ENCODE results near the gene ESRRA.

Gene ESRRA
- 28.0 to 82.6 (median 38.4) reads per million in 3 experiments for total RNA-seq

DNA sequence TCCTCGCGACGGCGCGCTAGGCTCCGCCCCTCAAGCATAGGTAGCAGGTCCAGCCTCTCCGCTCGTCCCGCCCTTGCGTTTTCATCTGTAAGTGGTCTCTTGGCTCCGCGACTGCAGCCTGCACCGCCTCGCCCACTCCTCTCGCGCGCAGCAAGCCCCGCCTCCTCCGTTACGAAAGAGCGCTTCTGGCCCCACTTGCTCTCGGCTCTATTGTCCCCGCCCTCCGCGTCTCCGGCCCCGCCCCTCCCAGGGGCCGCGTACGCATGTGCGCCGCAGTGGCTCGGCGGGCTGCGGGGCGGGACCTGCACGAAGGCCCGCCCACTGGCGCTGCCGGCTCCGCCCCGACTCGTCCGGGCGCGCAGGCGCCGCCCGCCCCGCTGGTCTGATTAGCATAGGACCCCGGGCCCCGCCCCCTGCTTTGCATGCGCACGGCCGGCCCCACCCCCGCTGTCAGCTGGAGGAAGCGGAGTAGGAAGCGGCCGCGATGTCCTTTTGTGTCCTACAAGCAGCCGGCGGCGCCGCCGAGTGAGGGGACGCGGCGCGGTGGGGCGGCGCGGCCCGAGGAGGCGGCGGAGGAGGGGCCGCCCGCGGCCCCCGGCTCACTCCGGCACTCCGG is at the start of gene ESRRA:
Gene ESRRA, plus strand, starts transcription at position 450 of the 616 bp plus-strand sequence. CDS start 1,656 bp downstream, outside the sequence.
- peak; percentile 99 for DNase-seq

- no peak for DNase-seq
Observed at GRCh38 chr11:64256300-64256699, 49.0 kb upstream of the ESRRA start.

- DNase-seq = no peak
Observed at GRCh38 chr11:64258356-64258755, 47.0 kb upstream of the ESRRA start.

GRCh38 chr11:64258946-64259532 is 46.3 kb upstream of the ESRRA start:
- DNase-seq = no peak

- DNase-seq = no peak
Observed at GRCh38 chr11:64259533-64260067, 45.7 kb upstream of the ESRRA start.

DNA sequence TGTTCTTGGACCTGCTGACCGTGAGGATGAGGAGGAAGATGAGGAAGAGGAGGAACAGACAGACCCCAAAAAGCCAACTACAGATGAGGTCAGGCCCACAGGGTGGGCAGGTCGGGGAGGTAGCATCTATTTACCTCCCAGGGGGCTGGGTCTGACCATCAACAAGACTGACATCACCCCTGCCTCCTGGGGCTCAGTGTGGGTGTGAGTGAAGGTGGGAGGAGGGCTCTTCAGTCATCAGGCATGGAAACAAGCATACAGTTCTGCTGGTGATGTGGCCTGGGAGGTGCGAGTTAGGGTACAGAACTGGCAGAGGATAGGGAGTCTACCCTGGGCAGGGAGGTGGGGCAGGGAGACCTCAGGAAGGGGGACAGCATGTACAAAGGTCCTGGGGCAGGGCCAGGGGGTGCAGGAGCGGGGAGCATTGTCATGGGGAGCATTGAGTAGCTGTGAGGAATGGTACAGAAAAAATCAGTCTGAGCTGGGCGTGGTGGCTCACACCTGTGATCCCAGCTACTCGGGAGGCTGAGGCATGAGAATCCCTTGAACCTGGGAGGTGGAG is 45.1 kb upstream of the ESRRA start:
- no peak for DNase-seq

DNA sequence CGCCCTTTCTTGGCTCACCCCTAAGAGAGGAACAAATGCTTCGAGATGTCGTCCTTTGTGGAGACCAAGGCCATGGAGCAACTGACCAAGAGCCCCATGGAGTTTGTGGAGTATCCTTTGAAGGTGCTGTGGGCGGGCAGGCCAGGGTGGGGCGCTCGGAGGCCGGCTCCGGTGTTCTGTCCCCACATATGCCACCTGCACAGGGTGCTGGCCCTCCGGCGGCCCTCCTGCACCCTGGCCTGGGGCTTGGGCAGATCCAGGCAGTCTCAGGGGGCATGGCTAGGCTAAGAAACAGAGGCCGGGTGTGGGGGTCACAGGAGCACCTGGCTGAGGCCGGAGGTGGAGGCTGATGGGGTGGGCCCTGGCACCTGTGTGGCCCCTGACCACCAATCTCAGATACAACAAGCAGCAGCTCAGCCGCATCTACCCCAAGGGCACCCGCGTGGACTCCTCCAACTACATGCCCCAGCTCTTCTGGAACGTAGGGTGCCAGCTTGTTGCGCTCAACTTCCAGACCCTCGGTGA is 43.7 kb upstream of the ESRRA start:
- DNase-seq = no peak

DNA sequence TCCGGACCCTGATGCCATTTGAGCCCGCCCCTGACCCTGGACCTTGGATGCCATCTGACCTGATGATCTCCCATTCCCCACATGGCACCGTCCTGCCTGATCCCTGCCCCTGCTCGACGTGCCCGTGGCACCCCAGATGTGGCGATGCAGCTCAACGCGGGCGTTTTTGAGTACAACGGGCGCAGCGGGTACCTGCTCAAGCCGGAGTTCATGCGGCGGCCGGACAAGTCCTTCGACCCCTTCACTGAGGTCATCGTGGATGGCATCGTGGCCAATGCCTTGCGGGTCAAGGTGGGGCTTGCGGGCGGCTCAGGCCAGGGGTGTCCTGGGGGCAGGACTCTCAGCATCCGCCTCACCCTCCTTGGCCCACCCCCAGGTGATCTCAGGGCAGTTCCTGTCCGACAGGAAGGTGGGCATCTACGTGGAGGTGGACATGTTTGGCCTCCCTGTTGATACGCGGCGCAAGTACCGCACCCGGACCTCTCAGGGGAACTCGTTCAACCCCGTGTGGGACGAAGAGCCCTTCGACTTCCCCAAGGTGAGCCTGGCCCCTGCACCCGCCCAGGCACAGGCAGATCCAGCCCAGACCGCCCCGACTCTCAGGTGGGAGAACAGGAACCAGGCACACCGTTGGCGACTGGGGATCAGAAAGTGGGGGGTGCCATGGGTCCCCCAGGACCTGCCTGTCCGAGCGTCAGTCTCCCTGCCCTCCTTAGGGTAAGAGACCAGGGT is 42.9 kb upstream of the ESRRA start:
- DNase-seq = no peak

DNA sequence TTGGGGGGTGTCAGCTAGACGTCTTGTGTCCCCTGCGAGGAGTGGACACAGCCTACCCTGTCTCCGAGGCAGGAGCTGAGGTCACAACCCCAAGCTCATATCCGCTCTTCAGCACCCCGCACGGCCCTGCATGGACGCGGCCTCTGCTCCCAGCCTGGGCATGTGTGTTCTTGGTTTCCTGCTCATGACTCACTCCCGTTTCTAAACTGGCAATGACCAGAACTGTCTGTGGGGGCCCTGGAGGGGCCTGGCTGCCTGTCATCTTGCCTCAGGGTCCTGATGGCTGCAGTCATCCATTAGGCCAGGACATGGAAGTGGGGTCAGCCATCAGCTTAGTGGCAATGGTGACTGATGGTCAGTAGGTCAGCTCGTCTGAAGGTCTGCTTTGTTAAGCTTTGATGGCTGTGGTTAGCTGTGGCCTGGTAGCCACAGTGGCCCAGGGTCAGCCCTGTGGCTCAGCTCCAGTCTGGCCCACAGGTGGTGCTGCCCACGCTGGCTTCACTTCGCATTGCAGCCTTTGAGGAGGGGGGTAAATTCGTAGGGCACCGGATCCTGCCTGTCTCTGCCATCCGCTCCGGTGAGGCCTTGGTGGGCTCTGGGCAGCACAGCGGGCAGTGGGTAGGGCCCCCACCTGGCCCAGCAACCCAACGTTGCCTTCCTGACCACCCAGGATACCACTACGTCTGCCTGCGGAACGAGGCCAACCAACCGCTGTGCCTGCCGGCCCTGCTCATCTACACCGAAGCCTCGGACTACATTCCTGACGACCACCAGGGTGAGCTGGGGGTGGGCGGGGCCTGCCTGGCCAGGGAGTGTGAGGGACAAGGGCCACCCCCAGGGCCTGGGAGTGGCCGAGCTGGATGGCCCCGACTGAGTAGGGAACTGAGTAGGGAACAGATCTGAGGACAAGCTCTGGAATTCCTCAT is 42.0 kb upstream of the ESRRA start:
- DNase-seq = no peak

- DNase-seq = no peak
Observed at GRCh38 chr11:64263947-64264317, 41.4 kb upstream of the ESRRA start.

DNA sequence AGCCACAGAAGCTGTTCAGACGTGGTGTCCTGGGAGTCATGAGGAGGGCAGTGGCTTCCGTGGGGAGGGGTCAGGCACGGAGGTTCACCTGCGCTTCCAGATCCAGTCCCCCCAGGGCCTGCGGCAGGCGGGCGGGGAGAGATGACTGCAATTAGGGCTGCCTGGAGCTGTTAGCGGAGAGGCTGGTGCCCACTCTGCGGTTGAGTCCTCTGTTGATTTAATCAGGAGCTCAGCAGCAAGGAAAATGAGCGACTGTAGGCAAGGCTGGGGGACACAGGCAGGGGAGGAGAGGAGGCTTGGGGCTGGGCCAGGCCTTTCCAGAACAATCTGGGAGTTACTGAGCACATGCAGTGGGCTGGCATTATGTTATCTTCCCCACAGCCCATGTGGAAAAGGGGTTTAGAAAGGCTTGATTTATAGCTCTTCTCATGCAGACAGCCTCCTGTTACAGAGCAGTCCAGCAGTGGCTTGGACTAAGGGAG is 40.9 kb upstream of the ESRRA start:
- DNase-seq = no peak

GRCh38 chr11:64265176-64266160 is 39.9 kb upstream of the ESRRA start:
- DNase-seq = no peak

GRCh38 chr11:64266339-64266738 is 39.0 kb upstream of the ESRRA start:
- DNase-seq = no peak

DNA sequence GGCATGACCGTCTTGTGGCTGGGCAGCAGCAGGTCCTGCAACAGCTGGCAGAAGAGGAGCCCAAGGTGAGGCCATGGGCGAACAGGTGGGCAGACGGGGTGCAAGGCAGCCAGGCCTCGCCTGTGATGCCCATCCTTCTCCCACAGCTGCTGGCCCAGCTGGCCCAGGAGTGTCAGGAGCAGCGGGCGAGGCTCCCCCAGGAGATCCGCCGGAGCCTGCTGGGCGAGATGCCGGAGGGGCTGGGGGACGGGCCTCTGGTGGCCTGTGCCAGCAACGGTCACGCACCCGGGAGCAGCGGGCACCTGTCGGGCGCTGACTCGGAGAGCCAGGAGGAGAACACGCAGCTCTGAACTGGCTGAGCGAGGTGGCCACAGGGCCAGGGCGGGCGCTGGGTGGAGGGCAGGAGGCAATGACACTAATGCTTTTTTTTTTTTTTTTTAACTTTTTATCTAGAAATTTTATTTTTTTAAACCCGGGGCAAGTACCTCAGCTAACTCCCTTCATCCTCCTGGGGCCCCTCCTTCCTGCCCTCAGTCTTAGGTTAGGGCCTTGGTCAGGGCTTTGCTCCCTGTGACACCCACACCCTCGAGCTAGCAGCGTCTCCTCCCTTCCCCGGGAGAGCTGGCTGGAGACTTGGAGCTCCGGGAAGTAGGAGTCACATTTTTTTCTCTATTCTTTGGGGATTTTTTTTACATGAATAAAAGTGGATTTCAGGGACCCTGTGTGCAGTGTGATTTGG is 37.9 kb upstream of the ESRRA start:
- DNase-seq = no peak

DNA sequence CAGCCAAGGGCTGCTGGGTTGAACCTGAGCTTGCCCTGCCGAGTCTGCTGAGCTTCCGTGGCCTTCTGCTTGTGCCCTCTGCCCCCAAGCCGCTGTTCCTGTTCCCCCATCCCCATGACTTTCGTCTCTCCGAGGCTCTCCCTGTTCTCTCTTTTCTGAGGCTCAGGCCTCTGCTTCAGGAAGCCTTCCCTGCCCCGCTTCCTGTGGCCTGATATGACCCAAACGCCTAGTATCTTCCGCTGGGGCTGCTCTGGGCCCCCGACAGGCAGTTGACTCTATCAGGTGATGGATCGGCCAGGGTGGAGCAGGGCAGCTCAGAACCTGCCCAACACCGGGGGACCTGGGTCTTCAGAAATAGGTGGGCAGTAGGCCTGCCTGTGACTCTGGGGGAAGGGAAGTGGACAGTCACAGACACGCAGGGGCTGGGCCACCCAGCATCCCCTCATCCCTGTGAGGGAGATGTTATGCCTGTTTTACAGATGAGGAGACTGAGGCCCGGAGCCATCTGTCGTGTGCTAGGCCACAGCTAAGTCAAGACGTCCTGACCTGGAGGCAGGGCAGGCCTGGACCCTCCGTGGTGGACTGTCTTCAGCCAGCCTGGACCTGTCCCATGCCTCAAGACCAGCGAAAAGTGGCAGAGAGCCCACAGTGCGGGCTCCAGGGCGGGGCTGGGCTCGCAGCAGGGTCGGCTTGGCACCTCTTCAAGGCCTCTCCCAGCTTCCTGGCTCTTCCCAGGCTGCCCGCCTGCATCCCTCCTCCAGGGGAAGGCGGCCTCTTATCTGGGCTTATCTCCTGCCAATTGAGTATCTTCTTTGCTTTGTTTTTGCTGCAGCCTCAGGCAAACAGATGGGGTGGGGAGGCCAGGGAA is 37.1 kb upstream of the ESRRA start:
- no peak for DNase-seq

DNA sequence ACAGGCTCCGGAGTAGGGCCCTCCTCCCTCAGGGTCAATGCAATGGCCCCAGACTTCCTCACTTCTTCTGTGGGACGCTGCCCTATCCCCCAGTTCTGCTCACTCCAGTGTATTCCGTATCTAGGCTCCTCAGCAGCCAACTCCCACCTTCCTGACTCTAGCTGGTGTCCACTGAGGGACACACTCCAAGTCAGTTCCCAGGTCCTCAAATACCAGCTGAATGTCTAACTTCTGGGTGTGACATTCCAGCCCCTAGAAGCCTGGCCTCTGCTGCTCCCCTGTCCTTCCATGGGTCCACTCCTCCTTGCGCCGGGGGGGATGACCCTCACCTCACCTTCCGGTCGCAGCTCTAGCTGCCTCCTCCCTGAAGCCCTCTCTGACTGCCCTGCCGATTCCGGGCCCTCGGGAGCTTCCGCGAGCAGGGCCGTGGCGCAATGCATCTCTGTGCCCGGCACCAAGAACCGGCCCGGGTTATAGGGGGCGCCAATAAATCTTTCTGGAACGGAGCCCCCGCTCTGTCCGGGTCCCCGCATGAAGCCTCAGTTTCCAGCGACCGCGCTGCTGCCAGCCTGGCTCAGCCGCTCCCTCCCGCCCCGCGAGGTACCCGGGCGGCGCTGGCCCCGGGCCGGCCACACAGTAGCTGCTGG is 36.3 kb upstream of the ESRRA start:
- DNase-seq = no peak

DNA sequence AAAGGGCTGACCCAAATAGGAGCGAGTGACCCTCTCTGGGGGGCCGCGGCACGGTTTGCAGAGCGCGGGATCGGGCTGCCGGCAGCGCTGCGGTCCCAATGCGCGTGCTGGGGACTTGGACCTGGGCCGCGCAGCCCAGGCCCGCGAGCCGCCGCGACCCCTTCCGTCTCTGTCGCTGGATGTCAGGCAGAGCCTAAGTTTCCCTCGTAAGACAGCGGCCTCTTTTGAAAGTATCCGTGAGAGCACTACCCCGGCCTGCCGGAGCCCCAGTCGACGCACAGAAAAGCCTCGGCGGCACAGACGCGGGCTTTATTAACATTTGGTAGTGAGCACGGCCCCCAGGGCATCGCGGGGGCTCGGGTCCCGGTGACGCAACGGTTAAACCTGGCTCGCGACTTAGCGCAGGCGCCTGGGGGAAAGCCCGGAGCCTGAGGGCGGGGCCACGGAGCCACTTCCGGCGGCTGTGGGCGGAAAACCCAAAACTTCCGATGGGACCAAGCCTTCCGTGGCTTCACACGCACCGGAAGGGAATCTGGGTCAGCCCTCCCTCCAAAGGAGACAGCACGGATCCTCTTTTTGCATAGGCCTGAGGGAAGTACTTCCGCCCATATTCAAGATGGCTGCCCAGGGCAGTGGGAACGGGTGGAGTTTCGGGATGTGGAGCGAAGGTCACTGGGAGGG is 35.6 kb upstream of the ESRRA start:
- peak; percentile 98 for DNase-seq

Measured in central memory CD4-positive, alpha-beta T cell (primary cell).